ENCODE data around the gene KREMEN1. TPM values are rescaled to one million over a fixed set of nuclear protein-coding genes. Genes with fewer than 3 reads are reported as not detected.

KREMEN1 gene
- total and polyA plus RNA-seq, 4 donors: 1.2 to 22.6 (median 3.8) TPM

GRCh38 chr22:29049655-29050263 lies 23.1 kb upstream of the KREMEN1 start:
- Histone ChIP-seq H3K36me3 (ENCODE audit: control insufficient read depth in 4 of 4, insufficient read depth in 3 of 4, low read depth in 1 of 4, low read length in 3 of 4) (peaks cover 0 to 37% (median 11%) of the 10 kb centered on the region in 4 donors), H3K4me3 (ENCODE audit: low read depth in 1 of 3, low read length in 3 of 3) (no peak overlapping the region), H3K9me3 (ENCODE audit: control insufficient read depth in 4 of 4, low read length in 3 of 4) (no peaks in the 10 kb centered on the region), H3K27ac (ENCODE audit: low read depth in 1 of 2, low read length in 2 of 2) (no peak overlapping the region), H3K27me3 (ENCODE audit: control insufficient read depth in 4 of 4, insufficient read depth in 4 of 4, low read length in 3 of 4) (no peaks in the 10 kb centered on the region), H3K4me1 (ENCODE audit: control insufficient read depth in 4 of 4, insufficient read depth in 4 of 4, low read length in 3 of 4) (peaks cover 4 to 17% (median 13%) of the 10 kb centered on the region in 4 donors), H3K9ac (ENCODE audit: low read depth in 1 of 2, low read length in 2 of 2) (no peak overlapping the region)
- TF ChIP-seq ATF3 (IDR thresholded peaks at IDR 0.05) (no peak), EGR1 (IDR thresholded peaks at IDR 0.05; ENCODE audit: low read depth in 2 of 2) (no peak), TAF1 (conservative IDR thresholded peaks at IDR 0.05) (no peak), SP1 (IDR thresholded peaks at IDR 0.05) (no peak), NR2F2 (IDR thresholded peaks at IDR 0.05) (no peak), ZBTB33 (IDR thresholded peaks at IDR 0.05) (no peak), MAX (IDR thresholded peaks at IDR 0.05) (no peak), CTCF (IDR thresholded peaks at IDR 0.05; ENCODE audit: low read depth, low read length, missing input control) (no peak), HNF4G (IDR thresholded peaks at IDR 0.05) (no peak), YY1 (IDR thresholded peaks at IDR 0.05) (no peak), GABPA (IDR thresholded peaks at IDR 0.05 in 1 of 2, conservative IDR thresholded peaks at IDR 0.05 in 1 of 2) (no peak)
- 91% methylated on average over 38 of the region's 38 CpGs for WGBS
- DNase-seq (ENCODE audit: low spot score): no peak

- H3K27me3 ChIP-seq (ENCODE audit: control insufficient read depth in 4 of 4, insufficient read depth in 4 of 4, low read length in 3 of 4): no peaks in the 10 kb centered on the region
- peaks cover 0 to 37% (median 11%) of the 10 kb centered on the region in 4 donors for H3K36me3 ChIP-seq (ENCODE audit: control insufficient read depth in 4 of 4, insufficient read depth in 3 of 4, low read depth in 1 of 4, low read length in 3 of 4)
- peaks cover 4 to 17% (median 13%) of the 10 kb centered on the region in 4 donors for H3K4me1 ChIP-seq (ENCODE audit: control insufficient read depth in 4 of 4, insufficient read depth in 4 of 4, low read length in 3 of 4)
- no peak for DNase-seq (ENCODE audit: low spot score)
- no peak overlapping the region for H3K4me3 ChIP-seq (ENCODE audit: low read depth in 1 of 3, low read length in 3 of 3)
- 96% methylated on average over 24 of the region's 24 CpGs for WGBS
- no peak overlapping the region for H3K9ac ChIP-seq (ENCODE audit: low read depth in 1 of 2, low read length in 2 of 2)
- TF ChIP-seq NR2F2 (IDR thresholded peaks at IDR 0.05) (no peak), ATF3 (IDR thresholded peaks at IDR 0.05) (no peak), FOXA1 (IDR thresholded peaks at IDR 0.05) (no peak), FOXA2 (IDR thresholded peaks at IDR 0.05) (no peak), TAF1 (conservative IDR thresholded peaks at IDR 0.05) (no peak), RAD21 (IDR thresholded peaks at IDR 0.05) (no peak), RXRA (IDR thresholded peaks at IDR 0.05) (no peak), HNF4A (conservative IDR thresholded peaks at IDR 0.05) (no peak), YY1 (IDR thresholded peaks at IDR 0.05) (no peak), REST (IDR thresholded peaks at IDR 0.05) (no peak), GABPA (IDR thresholded peaks at IDR 0.05 in 1 of 2, conservative IDR thresholded peaks at IDR 0.05 in 1 of 2) (no peak), HNF4G (IDR thresholded peaks at IDR 0.05) (no peak), ZBTB33 (IDR thresholded peaks at IDR 0.05) (no peak), SP1 (IDR thresholded peaks at IDR 0.05) (no peak), EGR1 (IDR thresholded peaks at IDR 0.05; ENCODE audit: low read depth in 2 of 2) (no peak)
- H3K9me3 ChIP-seq (ENCODE audit: control insufficient read depth in 4 of 4, low read length in 3 of 4): no peaks in the 10 kb centered on the region
- no peak overlapping the region for H3K27ac ChIP-seq (ENCODE audit: low read depth in 1 of 2, low read length in 2 of 2)
Measured at GRCh38 chr22:29050457-29050856, 22.4 kb upstream of the KREMEN1 start.

Data from liver (tissue), 9 donors.